Activated CD8-positive, alpha-beta T cell treated with anti-CD3 and anti-CD28 coated beads, Interleukin-2, amount 10 ng/mL, durations not matched to agents 7 days and 5 days (primary cell): ENCODE results near the gene PPP3CB. TPM values are rescaled to one million over a fixed set of nuclear protein-coding genes. Genes with fewer than 3 reads are reported as not detected.

ENCODE experiments used
- ATAC-seq: fragments of 150-1000 bp; cut with Tn5 transposase; one replicate; pipeline ENCODE4 v1.10.0; 2021; ENCODE audit warnings: moderate library complexity
- CTCF ChIA-PET: fragments of 350-600 bp; sonication (Branson Sonifier 250); formaldehyde crosslinking; loops from one replicate; lab custom pipeline; 2021; ENCODE audit warnings: antibody characterized with exemption; lab: Charles Lee
- POLR2A ChIA-PET: fragments of 350-600 bp; sonication (Branson Sonifier 250); formaldehyde crosslinking; loops from one replicate; lab custom pipeline; 2021; ENCODE audit warnings: antibody characterized with exemption; lab: Charles Lee
- DNase-seq: peaks from one replicate; pipeline ENCODE4 v3.0.0-alpha.2; 2020
- H3K27ac Mint-ChIP-seq: one replicate; pipeline ENCODE4 v1.8.0; 2021; ENCODE audit warnings: mild to moderate bottlenecking, mixed read lengths
- H3K27me3 Mint-ChIP-seq: one replicate; pipeline ENCODE4 v1.8.0; 2021; ENCODE audit warnings: low read depth, mixed read lengths
- H3K36me3 Mint-ChIP-seq: one replicate; pipeline ENCODE4 v1.8.0; 2021; ENCODE audit warnings: low read depth, mixed read lengths
- H3K4me1 Mint-ChIP-seq: one replicate; pipeline ENCODE4 v1.8.0; 2021; ENCODE audit warnings: low read depth, mixed read lengths
- H3K4me3 Mint-ChIP-seq: one replicate; pipeline ENCODE4 v1.8.0; 2021; ENCODE audit warnings: mild to moderate bottlenecking, mixed read lengths
- H3K9me3 Mint-ChIP-seq: one replicate; pipeline ENCODE4 v1.8.0; 2022; ENCODE audit warnings: mixed read lengths; ENCODE audit not compliant: insufficient read depth
- total RNA-seq, 2 experiments: library from RNA; stranded (reverse); gene quantifications; one replicate each; pipeline ENCODE4 v1.2.3, GENCODE V29; 2021

Gene PPP3CB
- total RNA-seq, 2 experiments from 2014 or later: 38.9 to 41.3 TPM

DNA sequence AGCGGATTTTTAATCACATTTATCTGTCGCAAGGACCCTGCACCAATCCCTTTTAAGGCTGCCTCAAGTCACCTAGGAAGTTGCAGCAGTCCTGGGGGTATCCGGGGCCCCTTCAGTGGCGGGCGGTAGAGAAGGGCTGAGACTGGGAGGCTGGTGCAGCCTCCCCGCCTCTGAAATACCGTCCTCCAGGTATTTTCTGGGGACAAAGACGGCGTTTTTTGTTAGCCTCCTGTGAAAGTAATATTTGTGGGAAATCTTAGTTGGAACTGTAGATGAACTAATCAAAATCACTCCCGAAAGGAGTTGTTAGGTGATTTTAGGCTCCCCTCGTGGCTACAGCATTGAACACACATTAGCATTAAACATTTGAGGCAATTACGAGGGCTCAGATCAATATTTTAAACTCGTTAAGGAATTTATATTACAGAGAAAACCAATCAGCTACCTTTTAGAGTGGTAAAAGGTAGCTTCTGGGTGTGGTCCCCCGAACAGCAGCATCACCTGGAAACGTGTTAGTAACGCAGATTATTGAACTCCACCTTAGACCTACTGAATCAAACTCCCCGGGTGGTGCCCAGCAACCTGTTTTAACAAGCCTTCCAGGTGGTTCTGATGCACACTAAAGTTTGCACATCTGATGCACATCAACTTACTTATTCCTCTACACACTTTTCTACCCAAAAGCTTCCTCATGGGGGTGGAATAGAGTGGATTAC lies 81.4 kb downstream of the PPP3CB start:
- peaks cover 42% of the 10 kb centered on the region for H3K4me1 Mint-ChIP-seq

DNA sequence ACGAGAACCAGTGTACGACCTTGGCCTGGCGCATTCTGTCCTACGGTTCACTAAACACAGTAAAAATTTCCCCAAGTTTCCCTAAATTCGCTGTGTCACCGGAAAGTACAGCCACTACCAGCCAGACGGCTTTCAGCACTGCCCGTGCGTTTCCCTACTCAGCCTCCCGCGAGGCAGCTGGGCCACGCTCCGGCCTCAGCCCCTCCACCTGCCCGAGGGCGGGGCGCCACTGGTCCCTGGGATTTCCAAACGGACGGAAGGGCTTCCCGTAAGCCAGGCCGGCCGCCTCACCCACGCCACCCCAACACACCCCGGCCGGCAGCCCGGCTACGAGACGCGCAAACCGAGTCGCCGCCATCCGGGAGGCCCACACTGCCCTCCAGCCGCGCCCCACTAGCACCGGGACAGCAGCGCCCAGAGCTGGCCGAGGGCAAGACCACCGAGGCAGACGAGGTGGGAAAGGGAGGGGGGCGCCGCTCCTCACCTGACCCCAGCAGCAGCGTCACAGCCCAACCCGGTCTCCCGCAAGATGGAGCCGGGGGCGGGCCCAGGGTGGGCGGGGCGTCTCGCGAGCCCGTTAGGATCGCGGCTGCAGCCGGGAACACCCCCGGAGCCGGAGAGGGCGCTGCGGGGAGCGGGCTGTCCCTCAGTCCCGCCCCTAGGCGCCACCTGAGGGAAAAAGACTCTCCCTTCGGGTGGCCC lies 82.1 kb downstream of the PPP3CB start, which contains the start of gene ANXA7:
Gene ANXA7 (minus strand): TSS at position 531 of the 702 bp plus-strand sequence. CDS start 13,202 bp downstream, outside the sequence.
- peak; percentile 96 for DNase-seq
- Mint-ChIP-seq H3K4me1 (peaks cover 49% of the 10 kb centered on the region), H3K27me3 (peaks cover 3% of the 10 kb centered on the region), H3K36me3 (peaks cover 19% of the 10 kb centered on the region), H3K9me3 (no peaks in the 10 kb centered on the region), H3K27ac (peak within 1 kb of the TSS; percentile 81), H3K4me3 (peak within 1 kb of the TSS; percentile 80)
- ATAC-seq: peak; percentile 97
- ChIA-PET POLR2A (interaction anchor here (0.7 to 3.5 kb wide), 8 partner anchors 13 to 167 kb away, joined by 3 to 16 read pairs (median 5); partner anchors contain the start of genes CFAP70, DNAJC9 and PPP3CB), CTCF (interaction anchor here (0.6 to 2.6 kb wide), 8 partner anchors 10 to 245 kb away, joined by 3 to 9 read pairs (median 3); no protein-coding TSS in a partner anchor)

More for the DNA sequence above, 81.4 kb downstream of the PPP3CB start:
- ChIA-PET POLR2A (interaction anchor here (1.5 to 3.5 kb wide), 5 partner anchors 55 to 168 kb away, joined by 5 to 16 read pairs (median 8); partner anchors contain the start of genes CFAP70, DNAJC9 and PPP3CB), CTCF (interaction anchor here (1.2 to 2.6 kb wide), 2 partner anchors 20 to 34 kb away, joined by 3 to 9 read pairs; no protein-coding TSS in a partner anchor)
- peak; percentile 1 for ATAC-seq
- no peaks in the 10 kb centered on the region for H3K9me3 Mint-ChIP-seq
- DNase-seq: no peak
- H3K27me3 Mint-ChIP-seq: peaks cover 3% of the 10 kb centered on the region
- H3K4me3 Mint-ChIP-seq: peak overlapping the region; percentile 80
- H3K27ac Mint-ChIP-seq: peak overlapping the region; percentile 73
- H3K36me3 Mint-ChIP-seq: peaks cover 15% of the 10 kb centered on the region

DNA sequence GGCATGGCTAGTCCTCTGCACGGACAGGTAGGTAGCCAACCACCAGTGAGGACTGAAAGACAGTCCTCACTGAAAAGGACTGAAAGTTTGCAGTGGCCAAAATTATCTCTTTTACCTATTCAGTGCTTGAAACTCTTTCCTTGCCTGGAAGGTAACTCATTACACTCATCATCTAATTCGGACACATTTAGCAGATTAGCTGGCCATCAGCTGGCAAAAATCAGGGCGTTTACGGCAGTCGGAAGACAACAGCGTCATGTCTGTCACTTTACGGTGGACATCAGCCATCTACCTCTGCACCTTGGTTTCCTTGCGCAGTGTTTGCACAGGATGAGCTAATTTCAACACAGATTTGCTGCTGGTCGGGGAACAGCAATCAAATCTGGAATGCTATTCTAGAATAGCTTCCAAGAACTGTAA lies 82.7 kb downstream of the PPP3CB start:
- Mint-ChIP-seq H3K4me1 (peaks cover 50% of the 10 kb centered on the region), H3K27me3 (peaks cover 3% of the 10 kb centered on the region), H3K4me3 (peak overlapping the region; percentile 80), H3K9me3 (no peaks in the 10 kb centered on the region), H3K36me3 (peaks cover 19% of the 10 kb centered on the region), H3K27ac (peak overlapping the region; percentile 81)
- ChIA-PET POLR2A (interaction anchor here (0.7 to 3.5 kb wide), 8 partner anchors 12 to 166 kb away, joined by 3 to 16 read pairs (median 5); partner anchors contain the start of genes CFAP70, DNAJC9 and PPP3CB), CTCF (interaction anchor here (0.6 to 2.6 kb wide), 8 partner anchors 11 to 245 kb away, joined by 3 to 9 read pairs (median 3); no protein-coding TSS in a partner anchor)
- DNase-seq: peak; percentile 71
- ATAC-seq: peak; percentile 40

DNA sequence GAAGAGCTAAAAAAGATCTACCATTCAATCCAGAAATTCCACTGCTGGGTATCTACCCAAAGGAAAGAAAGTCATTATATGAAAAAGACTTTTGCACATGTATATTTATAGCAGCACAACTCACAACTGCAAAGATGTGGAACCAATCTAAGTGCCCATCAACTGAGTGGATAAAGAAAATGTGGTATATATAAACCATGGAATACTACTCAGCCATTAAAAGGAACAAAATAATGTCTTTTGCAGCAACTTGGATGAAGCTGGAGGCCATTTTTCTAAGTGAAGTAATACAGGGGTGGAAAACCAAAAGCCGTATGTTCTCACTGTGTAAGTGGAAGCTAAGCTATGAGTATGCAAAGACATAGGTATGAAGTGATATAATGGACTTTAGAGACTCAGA lies 84.9 kb downstream of the PPP3CB start:
- DNase-seq (no peak), ATAC-seq (no peak)
- Mint-ChIP-seq H3K36me3 (peaks cover 31% of the 10 kb centered on the region), H3K27ac (no peak overlapping the region), H3K9me3 (no peaks in the 10 kb centered on the region), H3K27me3 (peaks cover 3% of the 10 kb centered on the region), H3K4me3 (no peak overlapping the region), H3K4me1 (peaks cover 50% of the 10 kb centered on the region)
- ChIA-PET POLR2A (interaction anchor here (3.5 kb wide), 1 partner anchor 85 kb away, joined by 16 read pairs; the partner anchor contains the start of gene PPP3CB), CTCF (interaction anchor here (0.8 to 1.2 kb wide), 2 partner anchors 25 to 158 kb away, joined by 3 read pairs; partner anchors contain the start of gene MRPS16)

DNA sequence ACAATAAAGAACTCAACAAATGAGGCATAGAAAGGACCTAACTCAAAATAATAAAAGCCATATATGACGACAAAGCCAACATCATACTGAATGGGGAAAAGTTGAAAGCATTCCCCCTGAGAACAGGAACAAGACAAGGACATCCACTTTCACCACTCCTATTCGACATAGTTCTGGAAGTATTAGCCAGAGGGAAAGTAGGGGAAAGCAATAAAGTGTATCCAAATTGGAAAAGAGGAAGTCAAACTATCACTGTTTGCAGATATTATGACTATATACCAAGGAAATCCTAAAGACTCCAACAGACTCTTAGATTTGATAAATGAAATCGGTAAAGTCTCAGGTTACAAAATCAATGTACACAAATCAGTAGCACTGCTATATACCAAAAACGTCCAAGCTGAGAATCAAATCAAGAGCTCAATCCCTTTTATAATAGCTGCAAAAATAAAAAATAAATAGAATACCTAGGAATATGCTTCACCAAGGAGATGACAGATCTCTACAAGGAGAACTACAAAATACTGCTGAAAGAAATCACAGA lies 86.8 kb downstream of the PPP3CB start:
- H3K9me3 Mint-ChIP-seq: no peaks in the 10 kb centered on the region
- no peak overlapping the region for H3K4me3 Mint-ChIP-seq
- H3K27me3 Mint-ChIP-seq: no peaks in the 10 kb centered on the region
- CTCF ChIA-PET: interaction anchor here (1.0 kb wide), 1 partner anchor 235 kb away, joined by 3 read pairs; no protein-coding TSS in a partner anchor
- DNase-seq (no peak), ATAC-seq (no peak)
- H3K27ac Mint-ChIP-seq: no peak overlapping the region
- H3K36me3 Mint-ChIP-seq: peaks cover 31% of the 10 kb centered on the region
- POLR2A ChIA-PET: no interaction called here
- peaks cover 38% of the 10 kb centered on the region for H3K4me1 Mint-ChIP-seq

DNA sequence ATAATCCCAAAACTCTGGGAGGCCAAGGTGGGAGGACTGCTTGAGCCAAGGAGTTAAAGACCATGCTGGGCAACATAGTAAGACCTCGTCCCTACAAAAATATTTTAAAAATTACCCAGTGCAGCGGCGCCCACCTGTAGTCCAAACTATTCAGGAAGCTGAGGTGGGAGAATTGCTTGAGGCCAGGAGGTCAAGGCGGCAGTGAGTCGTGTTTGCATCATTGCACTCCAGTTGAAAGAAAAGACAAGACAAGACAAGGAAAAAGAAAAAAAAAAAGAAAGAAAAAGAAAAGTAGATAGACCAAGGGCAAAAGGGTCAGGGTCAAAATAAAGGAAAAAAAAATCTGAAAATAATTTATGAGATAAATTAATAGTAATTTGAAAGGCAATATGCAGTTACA lies 87.8 kb downstream of the PPP3CB start:
- ATAC-seq: no peak
- Mint-ChIP-seq H3K4me1 (peaks cover 36% of the 10 kb centered on the region), H3K27me3 (no peaks in the 10 kb centered on the region), H3K27ac (no peak overlapping the region), H3K4me3 (no peak overlapping the region), H3K36me3 (peaks cover 31% of the 10 kb centered on the region), H3K9me3 (no peaks in the 10 kb centered on the region)
- CTCF ChIA-PET: interaction anchor here (1.0 kb wide), 1 partner anchor 236 kb away, joined by 3 read pairs; no protein-coding TSS in a partner anchor
- DNase-seq: no peak
- POLR2A ChIA-PET: no interaction called here

DNA sequence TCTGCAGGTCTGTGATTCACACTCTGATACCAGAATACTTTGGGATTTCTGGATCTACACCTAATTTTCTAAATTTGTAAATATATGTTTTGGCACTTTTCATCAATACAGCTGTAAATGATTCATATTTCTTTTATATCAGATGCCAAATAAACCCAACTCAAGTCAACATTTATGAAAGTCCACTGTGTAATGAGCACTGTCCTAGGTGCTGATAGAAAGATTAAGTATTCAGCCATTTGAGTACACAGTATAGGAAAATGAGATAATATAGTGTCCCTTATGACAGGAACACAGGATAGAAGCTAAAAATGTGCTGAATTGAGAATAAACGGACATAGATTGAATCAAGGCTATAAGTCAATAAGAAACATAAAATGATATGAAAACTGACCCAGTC lies 88.3 kb downstream of the PPP3CB start:
- DNase-seq (no peak), ATAC-seq (no peak)
- H3K27ac Mint-ChIP-seq: no peak overlapping the region
- no peaks in the 10 kb centered on the region for H3K27me3 Mint-ChIP-seq
- CTCF ChIA-PET: no interaction called here
- H3K4me1 Mint-ChIP-seq: peaks cover 31% of the 10 kb centered on the region
- no peaks in the 10 kb centered on the region for H3K9me3 Mint-ChIP-seq
- POLR2A ChIA-PET: no interaction called here
- no peak overlapping the region for H3K4me3 Mint-ChIP-seq
- peaks cover 33% of the 10 kb centered on the region for H3K36me3 Mint-ChIP-seq

DNA sequence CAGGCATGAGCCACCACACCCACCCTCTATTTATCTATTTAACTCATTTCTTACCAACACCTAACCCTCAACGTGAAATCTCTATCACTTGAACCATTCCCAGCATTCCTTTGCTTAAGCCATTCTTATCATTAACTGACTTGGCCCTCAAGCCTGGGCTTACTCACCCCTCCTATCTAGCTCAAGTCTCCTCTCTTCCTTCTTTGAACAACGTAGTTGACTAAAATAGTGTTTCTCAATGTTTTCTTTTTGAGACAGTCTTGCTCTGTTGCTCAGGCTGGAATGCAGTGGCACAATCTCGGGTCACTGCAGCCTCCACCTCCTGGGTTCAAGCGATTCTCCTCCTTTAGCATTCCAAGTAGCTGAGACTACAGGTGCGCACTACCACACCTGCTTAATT lies 89.0 kb downstream of the PPP3CB start:
- POLR2A ChIA-PET: no interaction called here
- Mint-ChIP-seq H3K36me3 (peaks cover 33% of the 10 kb centered on the region), H3K9me3 (no peaks in the 10 kb centered on the region), H3K27me3 (no peaks in the 10 kb centered on the region), H3K4me1 (peaks cover 29% of the 10 kb centered on the region), H3K27ac (no peak overlapping the region), H3K4me3 (no peak overlapping the region)
- CTCF ChIA-PET: no interaction called here
- ATAC-seq: no peak
- no peak for DNase-seq

DNA sequence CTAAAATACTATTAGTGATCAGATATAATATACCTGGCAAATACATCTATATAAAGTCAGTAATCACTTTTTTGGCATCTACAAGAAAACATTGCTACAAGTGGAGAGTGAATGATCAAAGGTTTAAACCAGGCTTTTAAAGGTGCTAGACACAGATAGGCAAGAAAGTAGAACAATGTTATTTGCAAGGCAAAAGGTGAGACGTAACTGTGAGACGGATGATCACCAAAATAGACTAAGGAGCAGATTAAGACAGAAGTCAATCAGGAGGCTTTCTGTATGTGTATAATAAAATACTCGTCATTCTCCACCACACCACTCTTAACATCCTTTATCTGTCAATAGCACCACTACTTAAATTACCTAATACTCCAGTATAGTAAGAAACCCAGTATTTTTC lies 90.3 kb downstream of the PPP3CB start:
- no peak for ATAC-seq
- peaks cover 16% of the 10 kb centered on the region for H3K4me1 Mint-ChIP-seq
- peaks cover 25% of the 10 kb centered on the region for H3K36me3 Mint-ChIP-seq
- CTCF ChIA-PET: no interaction called here
- no peak overlapping the region for H3K27ac Mint-ChIP-seq
- DNase-seq: no peak
- no peaks in the 10 kb centered on the region for H3K9me3 Mint-ChIP-seq
- no peak overlapping the region for H3K4me3 Mint-ChIP-seq
- POLR2A ChIA-PET: no interaction called here
- H3K27me3 Mint-ChIP-seq: no peaks in the 10 kb centered on the region

DNA sequence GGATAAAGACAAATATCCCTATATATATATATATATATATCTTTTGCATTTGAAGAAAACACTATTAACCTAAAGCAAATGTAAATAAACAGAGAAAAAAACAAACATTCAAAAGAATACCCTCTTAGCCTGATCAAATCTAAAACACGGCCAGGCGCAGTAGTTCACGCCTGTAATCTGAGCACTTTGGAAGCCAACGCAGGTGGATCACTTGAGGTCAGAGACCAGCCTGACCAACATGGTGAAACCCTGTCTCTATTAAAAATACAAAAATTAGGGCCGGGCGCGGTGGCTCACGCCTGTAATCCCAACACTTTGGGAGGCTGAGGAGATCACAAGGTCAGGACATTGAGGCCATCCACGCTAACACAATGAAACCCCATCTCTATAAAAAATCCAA lies 91.1 kb downstream of the PPP3CB start:
- ATAC-seq (no peak), DNase-seq (no peak)
- H3K9me3 Mint-ChIP-seq: no peaks in the 10 kb centered on the region
- peaks cover 20% of the 10 kb centered on the region for H3K36me3 Mint-ChIP-seq
- H3K4me3 Mint-ChIP-seq: no peak overlapping the region
- ChIA-PET CTCF (interaction anchor here (0.7 kb wide), 1 partner anchor 135 kb away, joined by 3 read pairs; no protein-coding TSS in a partner anchor), POLR2A (no interaction called here)
- no peak overlapping the region for H3K27ac Mint-ChIP-seq
- H3K4me1 Mint-ChIP-seq: peaks cover 11% of the 10 kb centered on the region
- H3K27me3 Mint-ChIP-seq: no peaks in the 10 kb centered on the region

DNA sequence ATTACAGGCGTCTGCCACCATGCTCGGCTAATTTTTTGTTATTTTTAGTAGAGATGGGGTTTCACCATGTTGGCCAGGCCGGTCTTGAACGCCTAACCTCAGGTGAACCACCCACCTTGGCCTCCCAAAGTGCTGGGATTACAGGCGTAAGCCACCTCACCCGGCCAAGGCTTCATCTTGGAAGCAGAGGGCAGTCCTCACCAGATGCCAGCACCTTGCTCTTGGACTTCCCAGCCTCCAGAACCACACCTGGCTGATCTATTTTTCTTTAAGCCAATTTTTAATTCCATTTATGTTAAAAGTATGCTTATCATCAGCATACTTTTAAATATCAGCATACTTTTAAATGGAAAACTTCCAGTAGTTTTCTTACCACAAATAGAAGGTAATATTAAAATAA lies 94.2 kb downstream of the PPP3CB start:
- no peak for DNase-seq
- Mint-ChIP-seq H3K36me3 (peaks cover 13% of the 10 kb centered on the region), H3K27me3 (no peaks in the 10 kb centered on the region), H3K4me1 (no peaks in the 10 kb centered on the region), H3K27ac (no peak overlapping the region), H3K9me3 (no peaks in the 10 kb centered on the region), H3K4me3 (no peak overlapping the region)
- CTCF ChIA-PET: no interaction called here
- POLR2A ChIA-PET: interaction anchor here (0.6 to 1.0 kb wide), 3 partner anchors 22 to 1833 kb away, joined by 3 to 4 read pairs (median 3); no protein-coding TSS in a partner anchor
- ATAC-seq: no peak
